ENCODE results near the gene XRCC3.

The XRCC3 gene

DNA sequence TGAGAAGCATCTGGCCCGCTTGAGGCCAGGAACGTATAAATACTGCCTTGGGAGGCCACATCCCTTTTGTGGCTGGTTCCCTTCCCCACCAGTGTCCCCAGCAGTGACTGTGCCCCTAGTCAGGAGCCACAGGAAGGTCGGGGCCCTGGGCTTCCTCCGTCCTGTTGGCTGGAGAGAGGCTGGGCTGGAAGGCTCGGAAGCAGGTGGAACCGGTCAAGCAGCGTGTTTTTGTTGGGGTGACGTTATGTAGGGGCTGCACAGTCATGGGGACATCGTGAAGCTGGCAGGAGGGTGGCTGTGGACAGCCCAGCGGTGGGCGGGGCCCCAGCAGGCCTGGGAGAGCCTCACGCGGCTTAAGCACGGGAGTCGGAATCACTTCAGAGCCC is 10.1 kb downstream of the XRCC3 start:
- TF ChIP-seq, protein P1, sequence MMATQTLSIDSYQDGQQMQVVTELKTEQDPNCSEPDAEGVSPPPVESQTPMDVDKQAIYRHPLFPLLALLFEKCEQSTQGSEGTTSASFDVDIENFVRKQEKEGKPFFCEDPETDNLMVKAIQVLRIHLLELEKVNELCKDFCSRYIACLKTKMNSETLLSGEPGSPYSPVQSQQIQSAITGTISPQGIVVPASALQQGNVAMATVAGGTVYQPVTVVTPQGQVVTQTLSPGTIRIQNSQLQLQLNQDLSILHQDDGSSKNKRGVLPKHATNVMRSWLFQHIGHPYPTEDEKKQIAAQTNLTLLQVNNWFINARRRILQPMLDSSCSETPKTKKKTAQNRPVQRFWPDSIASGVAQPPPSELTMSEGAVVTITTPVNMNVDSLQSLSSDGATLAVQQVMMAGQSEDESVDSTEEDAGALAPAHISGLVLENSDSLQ (IDR thresholded peaks at IDR 0.05), result no peak
- TF ChIP-seq SP1 (IDR thresholded peaks at IDR 0.05) (no peak), ARNT (IDR thresholded peaks at IDR 0.05) (no peak), TARDBP (IDR thresholded peaks at IDR 0.05) (no peak), FOXA1 (IDR thresholded peaks at IDR 0.05) (no peak), LEF1 (IDR thresholded peaks at IDR 0.05; ENCODE audit: borderline replicate concordance) (no peak), CTBP1 (IDR thresholded peaks at IDR 0.05; ENCODE audit: borderline replicate concordance) (no peak), ZNF384 (IDR thresholded peaks at IDR 0.05) (no peak), FOXK2 (IDR thresholded peaks at IDR 0.05) (no peak), HDGF (IDR thresholded peaks at IDR 0.05; ENCODE audit: borderline replicate concordance) (no peak), SUZ12 (IDR thresholded peaks at IDR 0.05) (no peak), NFRKB (IDR thresholded peaks at IDR 0.05) (no peak), ELF4 (IDR thresholded peaks at IDR 0.05) (no peak), FOXM1 (IDR thresholded peaks at IDR 0.05; ENCODE audit: borderline replicate concordance) (no peak), L3MBTL2 (conservative IDR thresholded peaks at IDR 0.05) (no peak), BHLHE40 (IDR thresholded peaks at IDR 0.05; ENCODE audit: borderline replicate concordance) (no peak)
- no peak for DNase-seq (ENCODE audit: extremely low spot score)
- CTCF ChIA-PET, result no interaction called here
- POLR2A ChIA-PET, result interaction anchor here (1.5 to 2.8 kb wide), 2 partner anchors 8 to 10 kb away, joined by 10 to 12 read pairs; partner anchors contain the start of genes XRCC3 and ZFYVE21

GRCh38 chr14:103704708-103705107 is 10.5 kb downstream of the XRCC3 start:
- POLR2A ChIA-PET, result interaction anchor here (1.0 to 2.8 kb wide), 3 partner anchors 9 to 10 kb away, joined by 4 to 12 read pairs (median 10); partner anchors contain the start of genes XRCC3 and ZFYVE21
- no peak for DNase-seq (ENCODE audit: extremely low spot score)
- CTCF ChIA-PET, result no interaction called here
- TF ChIP-seq FOXK2 (IDR thresholded peaks at IDR 0.05), result no peak
- TF ChIP-seq, protein P1 (IDR thresholded peaks at IDR 0.05), result no peak
- no peak for TF ChIP-seq L3MBTL2 (conservative IDR thresholded peaks at IDR 0.05)
- no peak for TF ChIP-seq NFRKB (IDR thresholded peaks at IDR 0.05)
- no peak for TF ChIP-seq FOXM1 (IDR thresholded peaks at IDR 0.05; ENCODE audit: borderline replicate concordance)
- no peak for TF ChIP-seq FOXA1 (IDR thresholded peaks at IDR 0.05)
- no peak for TF ChIP-seq SP1 (IDR thresholded peaks at IDR 0.05)
- TF ChIP-seq HDGF (IDR thresholded peaks at IDR 0.05; ENCODE audit: borderline replicate concordance), result no peak
- no peak for TF ChIP-seq CTBP1 (IDR thresholded peaks at IDR 0.05; ENCODE audit: borderline replicate concordance)
- no peak for TF ChIP-seq SUZ12 (IDR thresholded peaks at IDR 0.05)
- TF ChIP-seq BHLHE40 (IDR thresholded peaks at IDR 0.05; ENCODE audit: borderline replicate concordance), result no peak
- TF ChIP-seq TARDBP (IDR thresholded peaks at IDR 0.05), result no peak
- no peak for TF ChIP-seq ARNT (IDR thresholded peaks at IDR 0.05)
- no peak for TF ChIP-seq ZNF384 (IDR thresholded peaks at IDR 0.05)
- TF ChIP-seq ELF4 (IDR thresholded peaks at IDR 0.05), result no peak
- no peak for TF ChIP-seq LEF1 (IDR thresholded peaks at IDR 0.05; ENCODE audit: borderline replicate concordance)

DNA sequence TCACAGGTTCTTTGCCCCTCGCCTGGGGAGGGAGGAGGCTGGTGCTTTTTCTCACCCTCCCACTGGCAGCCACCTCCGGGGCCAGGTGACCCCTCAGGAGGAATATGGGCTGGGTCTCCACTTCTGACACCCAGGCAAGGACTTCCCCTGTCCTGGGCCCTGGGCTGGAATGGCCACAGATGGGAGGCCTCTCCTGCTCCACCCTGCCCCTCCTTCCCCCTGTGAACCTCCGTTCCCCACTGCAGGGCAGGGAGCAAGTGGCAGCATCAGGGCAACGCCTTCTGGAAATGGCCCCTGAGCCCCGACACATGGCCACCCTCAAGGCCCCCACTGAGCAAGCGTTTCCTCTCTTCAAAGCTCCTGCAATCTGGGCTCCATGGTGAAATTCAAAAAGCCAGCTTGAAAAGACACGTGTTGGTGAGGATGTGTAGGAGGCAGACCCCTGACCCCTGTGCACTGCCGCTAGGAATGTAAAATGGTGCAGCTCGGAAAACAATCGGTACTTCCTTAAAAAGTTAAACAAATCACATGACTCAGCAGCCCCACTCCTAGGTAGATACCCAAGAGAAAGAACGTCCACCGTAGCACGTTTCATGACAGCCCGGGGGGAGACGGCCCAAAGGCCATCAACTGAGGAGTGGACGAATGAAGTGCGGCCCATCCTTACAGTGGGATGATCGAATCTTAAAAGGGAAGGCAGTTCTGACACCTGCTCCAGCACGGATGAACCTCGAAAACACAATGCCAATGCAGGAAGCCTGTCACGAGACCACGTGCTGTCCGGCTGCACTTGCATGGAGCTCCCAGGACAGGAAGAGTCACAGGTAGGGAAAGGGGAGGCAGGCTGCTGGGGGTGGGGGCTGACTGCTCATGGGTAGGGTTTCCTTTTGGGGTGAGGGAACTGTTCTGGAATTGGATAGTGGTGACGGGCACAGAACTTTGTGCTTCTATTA is 11.5 kb downstream of the XRCC3 start:
- no peak for DNase-seq (ENCODE audit: extremely low spot score)
- ChIA-PET POLR2A (interaction anchor here (1.0 to 2.1 kb wide), 5 partner anchors 8 to 142 kb away, joined by 4 to 11 read pairs (median 4); partner anchors contain the start of genes XRCC3 and ZFYVE21), CTCF (no interaction called here)
- TF ChIP-seq FOXA1 (IDR thresholded peaks at IDR 0.05) (no peak), CTBP1 (IDR thresholded peaks at IDR 0.05; ENCODE audit: borderline replicate concordance) (no peak), ELF4 (IDR thresholded peaks at IDR 0.05) (no peak), FOXM1 (IDR thresholded peaks at IDR 0.05; ENCODE audit: borderline replicate concordance) (no peak), SP1 (IDR thresholded peaks at IDR 0.05) (no peak), FOXK2 (IDR thresholded peaks at IDR 0.05) (no peak), L3MBTL2 (conservative IDR thresholded peaks at IDR 0.05) (no peak), ZNF384 (IDR thresholded peaks at IDR 0.05) (no peak)

GRCh38 chr14:103702497-103703432 is 12.5 kb downstream of the XRCC3 start:
- DNase-seq (ENCODE audit: extremely low spot score), result no peak
- POLR2A ChIA-PET, result interaction anchor here (1.1 to 2.1 kb wide), 4 partner anchors 9 to 142 kb away, joined by 4 to 11 read pairs (median 4); partner anchors contain the start of genes XRCC3 and ZFYVE21
- CTCF ChIA-PET, result no interaction called here
- TF ChIP-seq ARNT (IDR thresholded peaks at IDR 0.05), result no peak
- no peak for TF ChIP-seq SP1 (IDR thresholded peaks at IDR 0.05)
- TF ChIP-seq CTBP1 (IDR thresholded peaks at IDR 0.05; ENCODE audit: borderline replicate concordance), result no peak
- no peak for TF ChIP-seq L3MBTL2 (conservative IDR thresholded peaks at IDR 0.05)
- TF ChIP-seq NFRKB (IDR thresholded peaks at IDR 0.05), result no peak
- TF ChIP-seq TARDBP (IDR thresholded peaks at IDR 0.05), result no peak
- TF ChIP-seq FOXM1 (IDR thresholded peaks at IDR 0.05; ENCODE audit: borderline replicate concordance), result no peak
- TF ChIP-seq SUZ12 (IDR thresholded peaks at IDR 0.05), result no peak
- no peak for TF ChIP-seq ZNF384 (IDR thresholded peaks at IDR 0.05)
- no peak for TF ChIP-seq FOXK2 (IDR thresholded peaks at IDR 0.05)
- no peak for TF ChIP-seq LEF1 (IDR thresholded peaks at IDR 0.05; ENCODE audit: borderline replicate concordance)
- no peak for TF ChIP-seq ELF4 (IDR thresholded peaks at IDR 0.05)
- no peak for TF ChIP-seq HDGF (IDR thresholded peaks at IDR 0.05; ENCODE audit: borderline replicate concordance)
- TF ChIP-seq FOXA1 (IDR thresholded peaks at IDR 0.05), result no peak
- TF ChIP-seq, protein P1 (IDR thresholded peaks at IDR 0.05), result no peak
- TF ChIP-seq BHLHE40 (IDR thresholded peaks at IDR 0.05; ENCODE audit: borderline replicate concordance), result no peak
